Activated naive CD8-positive, alpha-beta T cell treated with anti-CD3 and anti-CD28 coated beads, Interleukin-2, amount 10 ng/mL, durations not matched to agents 7 days and 5 days (primary cell): ENCODE results near the gene AMDHD2. TPM values are rescaled to one million over a fixed set of nuclear protein-coding genes. Genes with fewer than 3 reads are reported as not detected.
"Not testable (repeated sequence)": the region's sequence is repeated elsewhere in the genome, so short reads cannot be mapped to it uniquely, and the experiment has no call there.

Experiments used
- ATAC-seq: fragments of 150-1000 bp; cut with Tn5 transposase; one replicate; pipeline ENCODE4 v1.10.0; 2021; ENCODE audit warnings: low read depth, moderate library complexity
- POLR2A ChIA-PET: fragments of 350-600 bp; sonication (Branson Sonifier 250); formaldehyde crosslinking; loops from one replicate; lab custom pipeline; 2021; ENCODE audit warnings: antibody characterized with exemption; lab: Charles Lee
- DNase-seq: peaks from one replicate; pipeline ENCODE4 v3.0.0; 2021
- H3K27ac Mint-ChIP-seq: one replicate; pipeline ENCODE4 v1.8.0; 2022; ENCODE audit warnings: mild to moderate bottlenecking, mixed read lengths
- H3K27me3 Mint-ChIP-seq: one replicate; pipeline ENCODE4 v1.8.0; 2022; ENCODE audit warnings: mild to moderate bottlenecking, moderate library complexity, mixed read lengths
- H3K36me3 Mint-ChIP-seq: one replicate; pipeline ENCODE4 v1.8.0; 2021; ENCODE audit warnings: mild to moderate bottlenecking, mixed read lengths
- H3K4me1 Mint-ChIP-seq: one replicate; pipeline ENCODE4 v1.8.0; 2021; ENCODE audit warnings: mixed read lengths
- H3K4me3 Mint-ChIP-seq: one replicate; pipeline ENCODE4 v1.8.0; 2022; ENCODE audit warnings: mild to moderate bottlenecking, moderate library complexity, mixed read lengths
- H3K9me3 Mint-ChIP-seq: one replicate; pipeline ENCODE4 v1.8.0; 2021; ENCODE audit warnings: mixed read lengths
- total RNA-seq, 2 experiments: library from RNA; stranded (reverse); gene quantifications; one replicate each; pipeline ENCODE4 v1.2.3, GENCODE V29; 2021

AMDHD2 gene
- total RNA-seq, 2 experiments from 2014 or later, result 74.0 to 75.4 TPM

DNA sequence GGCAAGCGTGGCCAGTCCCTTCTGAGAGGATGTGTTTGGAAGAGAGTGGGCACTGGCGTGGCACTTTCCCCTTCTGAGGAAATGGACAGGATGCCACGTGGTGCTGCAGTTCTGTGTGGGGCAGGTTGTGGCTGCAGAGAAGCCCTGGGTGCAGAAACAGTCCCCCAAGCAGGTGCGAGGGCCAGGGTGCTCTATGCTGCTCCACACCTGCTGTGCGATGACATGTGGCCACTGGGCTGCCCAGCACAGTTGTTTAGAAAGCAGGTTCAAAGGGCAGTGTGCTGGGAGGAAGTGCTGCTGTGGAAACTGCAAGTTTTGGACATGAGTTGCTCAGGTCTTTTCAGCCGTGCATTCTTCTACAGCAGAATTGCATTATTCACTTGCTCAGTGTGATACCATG is 21.2 kb downstream of the AMDHD2 start:
- Mint-ChIP-seq H3K4me1 (peaks cover 28% of the 10 kb centered on the region), H3K27ac (peak overlapping the region; percentile 42)
- ATAC-seq, H3K27me3 Mint-ChIP-seq, DNase-seq, H3K4me3 Mint-ChIP-seq, POLR2A ChIA-PET, H3K36me3 Mint-ChIP-seq, H3K9me3 Mint-ChIP-seq: not testable (repeated sequence)

DNA sequence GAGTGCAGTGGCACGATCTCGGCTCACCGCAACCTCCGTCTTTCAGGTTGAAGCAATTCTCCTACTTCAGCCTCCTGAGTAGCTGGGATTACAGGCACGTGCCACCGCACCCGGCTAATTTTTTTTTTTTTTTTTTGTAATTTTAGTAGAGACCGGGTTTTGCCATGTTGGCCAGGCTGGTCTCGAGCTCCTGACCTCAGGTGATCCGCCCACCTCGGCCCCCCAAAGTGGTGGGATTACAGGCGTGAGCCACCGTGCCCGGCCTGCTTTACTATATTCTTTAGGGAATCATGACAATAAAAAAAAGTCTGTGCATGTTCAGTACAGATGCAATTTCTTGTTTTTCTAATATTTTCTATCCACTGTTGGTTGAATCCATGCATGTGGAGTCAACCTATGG is 23.6 kb downstream of the AMDHD2 start:
- POLR2A ChIA-PET, H3K9me3 Mint-ChIP-seq, H3K4me3 Mint-ChIP-seq, H3K36me3 Mint-ChIP-seq, DNase-seq, H3K27me3 Mint-ChIP-seq, H3K27ac Mint-ChIP-seq, ATAC-seq: not testable (repeated sequence)
- H3K4me1 Mint-ChIP-seq, result peaks cover 20% of the 10 kb centered on the region

DNA sequence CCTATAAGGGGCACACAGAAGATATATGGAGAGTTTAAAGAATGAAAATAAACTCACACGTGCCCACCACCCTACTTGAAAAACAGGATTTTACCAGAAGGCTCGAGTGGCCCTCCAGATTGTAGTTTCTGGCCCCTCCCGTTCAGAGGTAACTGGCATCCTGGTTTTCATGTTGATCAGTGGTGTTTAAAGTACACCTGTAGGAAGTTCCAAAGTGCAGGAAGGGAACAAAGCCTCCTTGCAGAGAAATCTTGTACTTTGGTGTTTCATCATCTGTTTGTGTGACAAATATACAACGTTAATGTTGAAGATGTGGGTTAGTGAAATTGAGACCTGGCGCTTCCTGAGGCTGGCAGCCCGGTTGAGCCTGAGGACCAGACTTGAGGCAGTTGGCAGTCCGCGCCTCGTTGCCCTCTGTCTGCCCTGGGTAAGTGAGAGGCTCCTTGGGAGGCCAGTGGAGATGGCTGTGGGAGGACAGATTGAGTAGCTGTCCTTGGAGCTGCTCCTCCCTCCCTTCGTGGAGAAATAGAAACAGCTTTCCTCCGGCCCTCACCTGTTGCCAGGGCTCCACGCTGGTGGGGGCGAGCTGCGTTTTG is 30.2 kb downstream of the AMDHD2 start:
- H3K9me3 Mint-ChIP-seq, POLR2A ChIA-PET, H3K27ac Mint-ChIP-seq, H3K27me3 Mint-ChIP-seq, H3K4me1 Mint-ChIP-seq, ATAC-seq, H3K36me3 Mint-ChIP-seq, H3K4me3 Mint-ChIP-seq, DNase-seq: not testable (repeated sequence)

DNA sequence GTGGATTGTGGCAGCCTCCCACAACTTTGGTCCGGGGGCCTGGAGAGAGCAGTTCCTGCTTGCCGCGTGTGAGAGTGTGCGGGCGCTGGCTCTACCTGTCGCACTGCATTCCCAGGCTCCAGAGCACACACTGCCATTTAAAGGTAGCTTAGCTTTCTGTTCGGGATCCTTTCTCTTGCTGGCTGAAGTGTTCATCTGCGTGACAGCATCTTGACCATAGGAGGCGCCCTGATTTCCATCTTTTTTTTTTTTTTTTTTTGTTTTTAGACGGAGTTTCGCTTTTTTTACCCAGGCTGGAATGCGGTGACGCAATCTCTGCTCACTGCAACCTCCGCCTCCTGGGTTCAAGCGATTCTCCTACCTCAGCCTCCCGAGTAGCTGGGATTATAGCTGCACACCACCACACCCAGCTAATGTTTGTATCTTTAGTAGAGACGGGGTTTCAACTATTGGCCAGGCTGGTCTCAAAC is 31.3 kb downstream of the AMDHD2 start:
- not testable (repeated sequence) for H3K27me3 Mint-ChIP-seq, H3K4me1 Mint-ChIP-seq, H3K27ac Mint-ChIP-seq, H3K9me3 Mint-ChIP-seq, H3K4me3 Mint-ChIP-seq, DNase-seq, H3K36me3 Mint-ChIP-seq, ATAC-seq
- POLR2A ChIA-PET, result interaction anchor here (0.7 kb wide), 1 partner anchor 365 kb away, joined by 3 read pairs; no protein-coding TSS in a partner anchor

DNA sequence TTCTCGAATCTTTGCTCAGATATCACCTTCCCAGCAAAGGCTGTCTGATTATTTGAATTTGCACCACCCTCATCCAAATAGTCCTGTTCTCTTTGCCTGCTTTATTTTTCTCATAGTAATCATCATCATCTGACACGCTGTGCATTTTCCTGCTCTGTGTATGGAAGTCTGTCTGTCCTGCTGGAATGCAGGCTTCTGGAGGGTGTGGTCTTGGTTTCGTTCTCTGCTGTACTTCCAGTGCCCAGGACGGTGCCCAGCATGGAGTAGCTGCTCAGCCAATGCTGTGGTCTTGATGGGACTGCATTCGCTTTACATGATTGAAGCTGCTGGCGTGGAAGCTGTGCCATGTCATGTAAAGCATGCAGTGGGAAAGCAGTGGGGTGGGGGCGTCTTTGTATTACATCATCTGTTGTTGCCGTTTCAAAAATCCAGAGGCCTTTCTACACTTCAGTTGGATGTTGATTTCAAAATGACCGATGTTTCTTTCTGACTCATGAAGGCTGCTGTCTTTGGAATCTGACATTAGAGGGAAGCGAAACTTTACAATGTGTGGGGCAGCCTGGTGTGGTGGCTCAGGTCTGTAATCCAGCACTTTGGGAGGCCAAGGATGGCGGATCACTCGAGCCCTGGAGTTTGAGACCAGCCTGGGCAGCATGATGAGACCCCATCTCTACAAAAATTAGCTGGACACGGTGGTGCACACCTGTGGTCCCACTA is 34.7 kb downstream of the AMDHD2 start:
- H3K27me3 Mint-ChIP-seq, H3K27ac Mint-ChIP-seq, ATAC-seq, H3K4me3 Mint-ChIP-seq, H3K36me3 Mint-ChIP-seq, DNase-seq, H3K9me3 Mint-ChIP-seq, POLR2A ChIA-PET, H3K4me1 Mint-ChIP-seq: not testable (repeated sequence)

DNA sequence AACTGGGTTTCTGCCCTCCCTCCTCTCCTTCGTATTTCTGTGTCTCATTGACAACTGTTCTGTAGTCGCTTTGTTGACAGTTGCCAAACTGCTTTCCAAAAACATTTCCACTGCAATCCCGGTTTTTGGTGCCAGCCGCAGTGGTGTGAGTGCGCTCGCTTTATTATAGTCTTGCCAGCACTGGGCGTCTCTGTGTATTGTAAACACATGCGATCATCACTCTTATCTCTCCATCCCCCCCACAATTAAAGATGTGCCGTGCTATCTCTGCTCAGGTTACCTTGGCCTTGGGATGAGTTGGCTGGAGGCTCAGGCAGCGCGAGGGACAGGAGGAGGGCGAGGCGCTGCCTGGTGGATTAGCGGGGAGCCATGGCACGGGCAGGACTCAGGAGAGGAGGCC is 37.0 kb downstream of the AMDHD2 start:
- ATAC-seq, H3K4me3 Mint-ChIP-seq, H3K27ac Mint-ChIP-seq, H3K4me1 Mint-ChIP-seq, H3K27me3 Mint-ChIP-seq, DNase-seq, H3K36me3 Mint-ChIP-seq, H3K9me3 Mint-ChIP-seq, POLR2A ChIA-PET: not testable (repeated sequence)

DNA sequence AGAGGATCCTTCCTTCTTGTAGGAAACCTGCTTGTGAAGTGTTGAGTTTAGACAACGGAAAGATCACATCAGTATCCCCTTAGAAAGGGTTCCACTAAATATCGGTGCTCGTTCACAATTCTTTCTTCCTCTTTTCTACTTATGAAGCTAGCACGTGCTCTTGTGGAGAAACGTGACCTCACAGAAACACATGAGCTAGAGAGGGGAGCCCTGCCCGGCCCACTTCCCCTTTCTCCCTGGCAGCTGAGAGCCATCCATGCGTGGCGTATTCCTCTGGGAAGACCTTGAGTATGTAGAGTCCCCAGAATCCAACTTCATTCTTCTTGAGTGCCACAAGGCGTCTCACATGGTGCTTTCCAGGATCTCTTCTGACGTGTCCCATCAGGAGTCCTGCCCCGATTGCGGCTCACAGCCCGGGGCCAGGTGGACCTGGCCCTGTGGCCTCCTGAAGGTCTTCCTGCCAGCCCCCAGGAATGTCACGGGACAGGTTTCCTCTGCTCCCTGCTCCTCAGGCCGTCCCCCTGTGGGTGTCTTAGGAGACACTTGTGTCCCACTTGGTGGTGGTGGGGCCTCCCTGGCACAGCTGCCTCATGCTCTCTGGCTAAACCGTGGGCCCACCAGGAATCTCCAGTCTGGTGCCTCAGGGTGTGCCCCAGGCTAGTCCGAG is 40.1 kb downstream of the AMDHD2 start:
- H3K27ac Mint-ChIP-seq, H3K36me3 Mint-ChIP-seq, H3K27me3 Mint-ChIP-seq, DNase-seq, H3K4me1 Mint-ChIP-seq, H3K4me3 Mint-ChIP-seq, H3K9me3 Mint-ChIP-seq, ATAC-seq, POLR2A ChIA-PET: not testable (repeated sequence)

DNA sequence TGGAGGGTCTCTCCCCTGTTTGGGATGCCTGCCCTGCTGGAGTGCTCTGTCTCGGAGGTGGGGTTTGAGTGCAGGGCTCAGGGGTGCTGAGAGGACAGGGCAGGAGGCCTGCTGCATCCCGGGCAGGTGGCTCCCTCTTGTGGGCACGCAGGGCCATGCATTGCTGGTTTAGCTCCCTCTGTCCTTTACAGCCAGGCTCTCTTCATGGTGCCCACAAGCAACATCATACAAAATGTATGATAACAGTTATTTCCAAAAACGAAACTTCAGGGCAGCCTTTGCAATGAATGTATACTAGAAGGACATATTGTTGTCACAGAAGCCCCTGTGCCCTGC is 40.6 kb downstream of the AMDHD2 start:
- POLR2A ChIA-PET, result not testable (repeated sequence)

DNA sequence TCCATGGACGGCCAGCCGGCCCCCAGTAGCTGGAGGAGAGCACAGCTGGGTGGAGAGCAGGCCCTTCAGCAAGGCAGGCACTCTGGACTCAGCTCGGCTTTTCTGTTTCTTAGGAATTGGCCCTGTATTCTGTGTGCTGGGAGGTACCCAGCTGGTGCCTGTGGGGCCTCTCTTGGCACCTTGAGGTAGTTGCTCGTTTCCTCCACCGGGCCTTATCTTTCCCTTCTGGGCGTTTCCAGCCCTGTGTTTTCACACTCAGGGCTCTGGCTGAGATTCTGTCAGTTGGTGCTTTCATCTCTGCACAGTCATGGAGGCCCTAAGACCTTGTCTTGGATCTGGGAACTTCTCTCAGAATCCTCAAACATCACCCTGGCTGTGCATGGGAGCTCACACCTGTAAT is 47.3 kb downstream of the AMDHD2 start:
- H3K36me3 Mint-ChIP-seq, H3K27ac Mint-ChIP-seq, H3K4me1 Mint-ChIP-seq, H3K27me3 Mint-ChIP-seq, ATAC-seq, H3K4me3 Mint-ChIP-seq, DNase-seq, POLR2A ChIA-PET, H3K9me3 Mint-ChIP-seq: not testable (repeated sequence)

More for the DNA sequence above, 40.6 kb downstream of the AMDHD2 start:
- H3K4me3 Mint-ChIP-seq, H3K27ac Mint-ChIP-seq, H3K36me3 Mint-ChIP-seq, H3K4me1 Mint-ChIP-seq, H3K27me3 Mint-ChIP-seq, H3K9me3 Mint-ChIP-seq: not testable (repeated sequence)
- ATAC-seq, result peak; percentile 99
- peak; percentile 81 for DNase-seq

DNA sequence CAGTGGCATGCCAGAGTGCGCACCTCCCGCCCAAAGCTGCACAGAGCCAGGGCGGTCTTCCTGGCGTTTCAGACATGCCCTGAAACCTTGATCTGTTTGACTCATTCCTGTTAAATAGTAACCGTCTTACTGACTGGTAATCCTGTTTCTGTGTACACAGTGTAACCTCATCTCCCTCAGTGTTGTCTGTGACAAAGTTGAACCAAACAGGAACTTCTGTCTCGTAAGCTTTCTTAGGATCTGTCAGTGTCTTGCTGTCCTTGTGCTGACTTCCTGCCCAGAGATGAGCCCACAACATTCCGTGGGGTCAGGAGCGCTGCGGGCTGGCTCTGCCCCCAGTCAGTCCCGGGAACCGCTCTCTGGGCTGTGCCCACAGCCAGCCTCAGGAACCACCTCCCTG is 48.4 kb downstream of the AMDHD2 start:
- H3K4me1 Mint-ChIP-seq, POLR2A ChIA-PET, H3K9me3 Mint-ChIP-seq, H3K4me3 Mint-ChIP-seq, H3K27me3 Mint-ChIP-seq, H3K27ac Mint-ChIP-seq, ATAC-seq, DNase-seq, H3K36me3 Mint-ChIP-seq: not testable (repeated sequence)

DNA sequence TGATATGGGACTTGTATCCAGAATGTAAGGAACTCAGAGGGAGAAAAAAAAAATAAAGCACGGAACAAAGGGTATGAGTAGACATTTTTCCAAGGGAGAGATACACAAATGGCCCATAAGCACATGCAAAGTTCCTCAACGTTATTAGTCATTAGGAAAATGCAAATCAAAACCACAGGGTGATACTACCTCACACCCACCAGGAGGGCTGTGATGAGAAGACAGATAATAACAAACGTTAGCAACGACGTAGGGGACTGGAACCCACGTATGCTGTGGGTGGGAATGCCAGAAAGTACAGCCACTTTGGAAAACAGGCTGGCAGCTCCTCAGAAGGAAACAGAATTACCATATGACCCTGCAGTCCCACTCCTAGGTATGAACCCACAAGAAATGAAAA is 52.5 kb downstream of the AMDHD2 start:
- DNase-seq, ATAC-seq, H3K36me3 Mint-ChIP-seq, H3K27me3 Mint-ChIP-seq, H3K4me3 Mint-ChIP-seq, H3K27ac Mint-ChIP-seq, H3K9me3 Mint-ChIP-seq, POLR2A ChIA-PET, H3K4me1 Mint-ChIP-seq: not testable (repeated sequence)

DNA sequence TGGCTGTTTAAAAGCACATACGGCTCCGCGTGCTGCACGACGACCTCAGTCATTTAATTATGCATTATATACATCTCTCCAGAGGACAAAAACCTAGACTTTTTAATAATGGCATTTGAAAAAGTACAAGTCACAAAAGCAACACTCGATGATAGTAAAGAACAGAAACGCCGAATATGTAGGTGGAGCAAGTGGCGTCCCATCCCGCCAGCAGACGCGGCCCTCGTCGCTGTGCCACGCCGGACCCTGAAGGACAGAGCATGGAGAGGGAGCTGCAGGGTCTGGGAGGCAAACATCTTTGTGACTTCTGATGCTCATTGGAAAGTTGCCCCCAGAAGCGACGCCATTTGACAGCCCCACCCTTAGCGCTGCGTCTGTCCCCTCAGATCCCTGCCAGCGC is 55.7 kb downstream of the AMDHD2 start:
- H3K27ac Mint-ChIP-seq, POLR2A ChIA-PET, H3K9me3 Mint-ChIP-seq, H3K36me3 Mint-ChIP-seq, DNase-seq, H3K27me3 Mint-ChIP-seq, H3K4me3 Mint-ChIP-seq, H3K4me1 Mint-ChIP-seq, ATAC-seq: not testable (repeated sequence)

DNA sequence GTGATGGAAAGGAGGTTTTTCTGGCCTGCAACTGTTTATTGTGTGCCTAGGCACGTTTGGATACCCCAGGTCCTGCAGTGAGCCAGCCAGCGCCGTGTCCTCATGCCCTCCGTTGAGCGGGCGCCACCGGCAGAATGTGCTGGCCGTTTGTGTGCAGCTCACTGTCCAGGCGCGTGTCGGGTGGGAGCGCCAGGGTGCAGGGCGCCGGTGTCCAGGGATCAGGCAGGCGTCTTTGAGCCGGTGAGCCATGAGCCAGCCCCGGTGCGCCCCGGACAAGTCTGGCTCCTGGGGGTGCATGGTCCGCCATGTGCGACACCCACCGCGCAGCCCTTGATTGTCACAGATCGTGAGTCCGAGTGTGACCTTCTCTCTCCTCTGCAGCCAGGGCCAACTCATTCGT is 56.9 kb downstream of the AMDHD2 start:
- ATAC-seq, POLR2A ChIA-PET, H3K27me3 Mint-ChIP-seq, H3K9me3 Mint-ChIP-seq, DNase-seq, H3K4me1 Mint-ChIP-seq, H3K36me3 Mint-ChIP-seq, H3K27ac Mint-ChIP-seq, H3K4me3 Mint-ChIP-seq: not testable (repeated sequence)

DNA sequence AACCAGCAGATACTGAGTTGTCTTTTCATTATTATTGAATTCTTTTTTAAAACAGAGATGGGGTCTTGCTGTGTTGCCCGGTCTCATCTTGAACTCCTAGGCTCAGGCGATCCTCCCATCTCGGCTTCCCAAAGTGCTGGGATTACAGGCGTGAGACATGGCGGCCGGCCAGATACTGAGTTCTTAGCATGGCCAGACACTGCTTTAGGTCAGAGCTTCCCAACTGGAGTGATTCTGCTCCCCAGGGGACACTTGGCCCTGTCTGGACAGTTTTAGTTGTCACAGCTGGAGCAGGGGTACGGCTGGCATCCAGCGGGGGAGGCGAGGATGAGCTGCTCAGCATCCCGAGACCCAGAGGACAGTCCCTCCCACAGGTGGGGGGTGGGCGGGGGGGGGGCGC is 58.7 kb downstream of the AMDHD2 start:
- H3K9me3 Mint-ChIP-seq, H3K27me3 Mint-ChIP-seq, H3K4me1 Mint-ChIP-seq, POLR2A ChIA-PET, H3K4me3 Mint-ChIP-seq, DNase-seq, H3K36me3 Mint-ChIP-seq, H3K27ac Mint-ChIP-seq, ATAC-seq: not testable (repeated sequence)
